Forelimb muscle (tissue), 1 donor: ENCODE results near the gene USP46. TPM values are rescaled to one million over a fixed set of nuclear protein-coding genes. Genes with fewer than 3 reads are reported as not detected.
A peak's percentile ranks its signal among the peaks of the same experiment; 100 is the strongest.

ENCODE experiments used
- DNase-seq: peaks from one replicate; pipeline ENCODE4 v3.0.0-alpha.2; 2013; ENCODE audit warnings: low read depth
- polyA plus RNA-seq: library from polyadenylated mRNA; unstranded; fragments of 120-200 nt; gene quantifications from one replicate; pipeline ENCODE4 v1.2.1, GENCODE V29; 2013; ENCODE audit not compliant: insufficient read length

The USP46 gene
- 29.0 TPM for polyA plus RNA-seq

DNA sequence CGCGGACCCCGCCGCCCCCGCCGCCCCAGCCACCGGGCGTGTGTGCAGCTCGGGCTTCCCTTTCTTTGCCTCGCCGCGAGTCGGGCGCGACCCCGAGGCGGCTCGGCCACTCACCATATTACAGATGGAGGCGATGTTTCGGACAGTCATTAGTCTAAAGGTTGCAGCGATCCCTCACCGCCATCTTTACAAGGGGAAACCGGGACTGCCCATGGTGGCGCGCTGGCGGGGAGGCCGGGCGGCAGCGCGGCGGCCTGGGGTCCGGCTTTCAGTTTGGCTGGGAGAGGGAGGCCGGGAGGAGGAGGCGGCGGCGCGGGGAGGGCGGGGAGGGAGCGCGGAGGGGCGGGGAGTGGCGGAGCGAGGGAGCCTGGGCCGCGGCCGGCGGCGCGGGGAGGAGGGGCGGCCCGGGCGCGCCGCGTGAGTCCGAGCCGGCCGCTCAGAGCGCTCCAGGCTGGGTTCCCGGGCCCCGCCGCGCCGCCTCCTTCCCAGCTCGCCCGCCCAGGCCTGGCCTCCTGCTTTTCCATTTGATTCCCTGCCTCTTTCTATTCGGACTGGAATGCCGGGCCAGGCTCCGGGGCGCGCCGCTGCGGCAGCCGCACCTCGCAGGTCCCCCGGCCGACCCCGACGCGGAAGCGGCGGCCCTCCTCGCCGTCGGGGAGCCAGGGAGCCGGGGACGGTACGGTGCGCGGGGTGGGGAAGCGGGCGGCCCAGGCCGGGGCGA lies at the start of gene USP46:
Gene USP46, minus strand, starts transcription at position 301 of the 721 bp plus-strand sequence. Its CDS starts 151 bp downstream, at position 150.
- DNase-seq = peak; percentile 56

GRCh38 chr4:52704661-52705060 lies 45.6 kb upstream of the USP46 start:
- no peak for DNase-seq

DNA sequence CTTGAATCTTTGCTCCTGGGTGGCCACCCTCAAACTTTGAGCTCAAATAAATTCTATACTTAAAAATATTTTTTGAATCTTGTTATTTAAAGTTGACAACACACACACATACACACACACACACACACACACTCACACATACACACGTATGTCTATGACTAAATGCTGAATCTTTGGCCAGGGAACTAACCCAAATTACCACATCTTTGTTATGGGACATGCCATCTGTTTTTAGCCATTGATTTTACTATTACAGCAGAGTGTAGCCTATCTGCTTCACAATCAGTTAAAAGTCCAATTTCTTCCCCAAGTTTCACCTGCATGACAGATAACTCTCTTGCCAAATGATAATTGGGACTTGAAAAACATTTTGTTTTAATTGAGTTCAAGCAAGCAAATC lies 45.0 kb upstream of the USP46 start:
- DNase-seq = no peak

GRCh38 chr4:52701207-52701606 lies 42.1 kb upstream of the USP46 start:
- no peak for DNase-seq

DNA sequence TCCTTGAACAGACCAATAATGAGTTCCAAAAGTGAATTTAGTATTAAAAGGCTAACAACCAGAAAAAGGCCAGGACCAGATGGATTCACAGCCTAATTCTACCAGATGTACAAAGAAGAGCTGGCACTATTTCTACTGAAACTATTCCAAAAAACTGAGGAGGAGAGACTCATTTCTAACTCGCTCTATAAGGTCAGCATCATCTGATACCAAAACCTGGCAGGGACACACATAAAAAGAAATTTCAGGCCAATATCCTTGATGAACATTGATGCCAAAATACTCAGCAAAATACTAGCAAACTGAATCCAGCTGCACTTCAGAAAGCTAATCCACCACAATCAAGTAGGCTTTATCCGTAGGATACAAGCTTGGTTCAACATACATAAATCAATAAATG lies 35.8 kb upstream of the USP46 start:
- no peak for DNase-seq

- DNase-seq = no peak
These were observed 34.4 kb upstream of the USP46 start for GRCh38 chr4:52693492-52693891.

DNA sequence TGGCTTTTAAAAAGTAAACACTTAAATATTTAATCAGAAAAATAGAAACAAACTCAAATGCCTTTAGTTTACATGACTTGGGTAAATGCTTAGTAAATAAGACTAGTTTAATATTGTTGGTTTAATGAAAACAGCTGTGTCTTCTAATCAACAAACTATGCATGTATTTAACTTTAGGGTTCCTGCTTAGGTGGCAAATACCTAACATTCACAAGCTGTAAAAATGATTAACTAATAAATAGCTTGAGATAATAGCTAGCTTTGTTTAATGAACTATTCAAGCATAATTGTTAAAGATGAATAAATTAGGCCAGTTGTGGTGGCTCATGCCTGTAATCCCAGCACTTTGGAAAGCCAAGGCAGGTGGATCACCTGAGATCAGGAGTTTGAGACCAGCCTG lies 30.0 kb upstream of the USP46 start:
- no peak for DNase-seq

GRCh38 chr4:52687696-52688095 lies 28.6 kb upstream of the USP46 start:
- no peak for DNase-seq

- DNase-seq = no peak
These were observed 26.2 kb upstream of the USP46 start for GRCh38 chr4:52685316-52685715.

- no peak for DNase-seq
These were observed 25.8 kb upstream of the USP46 start for GRCh38 chr4:52684896-52685295.

GRCh38 chr4:52680381-52680780 lies 21.3 kb upstream of the USP46 start:
- no peak for DNase-seq

DNA sequence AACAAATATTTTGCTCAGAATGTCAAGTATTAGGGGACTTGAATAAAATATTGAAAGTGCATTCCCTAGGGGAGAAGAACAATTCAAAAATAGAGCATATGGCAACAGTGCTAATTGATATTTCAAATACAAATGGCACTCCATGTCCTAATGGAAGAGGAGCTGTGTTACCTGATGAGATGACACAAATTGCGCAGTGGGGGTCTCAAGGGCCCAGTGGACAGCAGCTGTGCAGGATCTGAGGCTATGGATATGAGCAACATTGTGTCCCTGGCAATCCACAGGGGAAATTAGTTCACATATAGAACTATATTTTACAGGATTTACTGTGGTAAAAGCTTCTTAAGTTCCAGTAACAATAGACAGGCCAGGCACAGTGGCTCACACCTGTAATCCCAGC lies 17.4 kb upstream of the USP46 start:
- DNase-seq = no peak

- no peak for DNase-seq
These were observed 16.0 kb upstream of the USP46 start for GRCh38 chr4:52675111-52675510.

- DNase-seq = no peak
These were observed 11.6 kb upstream of the USP46 start for GRCh38 chr4:52670739-52671138.

DNA sequence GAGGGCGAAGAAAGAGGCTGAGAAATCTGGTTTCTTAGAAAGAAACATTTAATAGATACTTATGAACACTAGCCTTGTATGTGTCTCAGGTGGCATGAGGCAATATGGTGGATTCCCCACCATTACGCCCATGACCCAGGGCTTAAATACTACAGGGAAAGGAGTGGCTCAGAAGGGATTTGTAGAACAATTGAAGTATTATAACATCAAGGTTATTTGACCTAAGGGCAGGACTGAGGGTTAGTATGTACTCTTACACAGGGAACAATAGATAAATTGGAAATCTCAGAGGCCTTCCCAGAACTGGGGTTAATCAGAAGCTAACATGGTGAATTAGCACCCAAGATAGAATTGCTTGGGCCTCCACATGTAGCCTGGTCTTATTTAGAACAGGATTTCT lies 11.0 kb upstream of the USP46 start:
- DNase-seq = no peak

DNA sequence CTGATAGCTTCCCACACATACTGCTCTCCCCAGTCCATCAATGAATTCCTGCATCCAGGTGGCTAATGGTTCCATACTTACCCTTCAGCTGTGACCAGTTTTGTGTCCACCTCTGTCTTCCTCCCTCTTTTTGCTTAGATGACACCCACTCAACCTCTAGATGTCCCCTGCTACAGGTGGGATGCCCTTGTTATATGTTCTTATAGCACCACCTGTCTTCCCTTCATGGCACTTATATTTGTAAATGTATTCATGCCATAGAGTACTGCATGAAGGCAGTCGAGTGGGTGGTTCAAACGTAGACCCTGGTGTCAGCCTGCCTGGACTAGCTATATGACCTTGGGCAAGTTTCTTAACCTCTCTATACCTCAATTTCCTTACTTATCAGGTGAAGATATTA lies 6.5 kb upstream of the USP46 start:
- no peak for DNase-seq

GRCh38 chr4:52664479-52664878 lies 5.4 kb upstream of the USP46 start:
- no peak for DNase-seq

- no peak for DNase-seq
These were observed 3.0 kb upstream of the USP46 start for GRCh38 chr4:52661966-52662690.

DNA sequence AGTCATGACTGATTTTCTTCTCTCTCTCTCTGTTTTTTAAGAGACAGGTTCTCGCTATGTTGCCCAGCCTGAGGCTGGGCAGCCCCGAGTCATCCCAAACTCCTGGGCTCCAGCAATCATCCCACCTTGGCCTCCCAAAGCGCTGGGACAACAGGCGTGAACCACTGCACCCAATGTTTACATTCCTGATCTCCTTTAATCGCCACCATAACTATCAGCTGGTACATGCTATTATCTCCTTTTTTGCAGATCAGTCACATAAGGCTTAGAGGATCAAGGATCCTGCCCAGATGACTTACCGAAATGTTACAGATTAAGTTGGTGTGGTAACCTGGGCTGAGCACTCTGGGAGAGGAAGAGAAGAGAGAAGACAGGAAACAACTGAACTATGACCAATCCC lies 1.5 kb upstream of the USP46 start:
- DNase-seq = no peak

DNA sequence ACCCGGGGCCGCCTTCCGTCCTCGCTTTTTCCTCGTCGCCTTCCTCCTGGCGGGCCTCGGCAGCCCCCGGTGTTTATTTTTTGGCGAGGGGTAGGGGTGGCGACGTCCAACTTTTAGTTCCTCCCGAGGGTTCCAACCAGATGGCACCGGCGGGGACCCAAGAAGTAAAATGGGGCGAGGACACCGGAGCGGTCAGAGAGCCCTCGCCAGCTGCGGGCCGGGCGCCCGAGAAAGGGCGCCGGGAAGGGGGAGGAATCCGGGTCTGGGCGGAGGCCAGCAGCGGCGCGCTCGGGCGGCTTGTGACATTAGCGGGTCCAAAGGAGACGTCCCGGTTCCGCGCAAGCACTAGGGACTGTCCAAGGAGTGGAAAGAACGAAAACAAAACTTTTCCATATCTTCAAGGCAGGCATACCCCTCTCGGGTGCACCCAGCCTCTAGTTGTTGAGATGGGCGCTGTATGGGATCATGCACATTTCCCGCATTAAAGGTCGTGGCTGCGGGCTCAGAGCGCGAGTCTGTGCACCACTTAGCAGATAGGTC lies 691 bp upstream of the USP46 start:
- DNase-seq = no peak

GRCh38 chr4:52658641-52659000 lies 480 bp downstream of the USP46 start:
- DNase-seq = no peak

DNA sequence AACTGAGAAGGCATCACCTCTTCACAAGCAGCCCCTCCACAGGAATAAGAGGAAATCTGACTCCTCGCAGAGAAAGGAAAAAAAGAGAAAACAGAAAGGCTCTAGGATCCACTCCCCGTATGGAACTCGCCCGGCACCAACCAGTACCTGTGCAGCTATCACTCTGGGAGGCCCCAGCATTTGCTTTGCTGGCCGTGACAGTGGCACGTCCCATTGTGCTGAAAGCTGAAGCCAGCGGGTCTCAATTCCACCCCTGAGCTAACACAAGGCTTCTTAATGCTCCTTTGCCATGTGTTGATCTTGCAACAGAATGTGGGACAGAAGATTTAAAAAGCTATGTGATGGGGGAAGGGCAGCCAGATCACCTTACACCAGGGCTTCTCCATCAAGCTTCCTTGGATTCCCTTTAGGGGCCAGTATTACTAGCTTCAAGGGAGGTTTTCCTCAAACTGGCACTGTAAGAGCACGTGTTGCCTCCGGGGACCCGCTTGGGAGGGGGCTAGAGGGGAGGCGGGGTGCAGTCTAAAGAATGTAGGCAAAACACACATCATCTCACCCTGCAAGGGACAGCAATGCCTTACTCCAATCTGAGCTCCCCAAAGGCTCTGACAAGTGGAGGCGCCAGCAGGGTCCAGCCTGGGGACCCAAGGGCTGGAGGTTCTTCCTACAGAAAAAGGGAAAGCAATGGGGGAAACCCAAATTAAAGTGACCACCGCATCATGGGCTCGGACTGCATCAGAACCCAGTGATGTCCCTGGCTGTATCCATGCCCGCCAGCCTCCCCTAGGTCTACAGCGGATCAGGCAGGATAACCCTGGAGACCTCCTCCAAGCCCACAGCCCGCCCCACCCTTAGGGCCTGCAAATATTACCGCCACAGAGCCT lies 1.2 kb downstream of the USP46 start:
- no peak for DNase-seq
